ENCODE data around the gene ASIC1. TPM values are rescaled to one million over a fixed set of nuclear protein-coding genes. Genes with fewer than 3 reads are reported as not detected.

ASIC1 gene
- total RNA-seq, 1 experiment from 2014 or later, result 9.5 TPM

Other genes starting within 250 kb of the ASIC1 start
- 19.6 and 22.2 TPM in 2 replicates for gene NCKAP5L, start 229.2 kb upstream of the ASIC1 start, total RNA-seq (2014; rRNA removed; shearing (Covaris generic))
- 2.4 and 3.3 TPM in 2 replicates for gene BCDIN3D, start 214.5 kb upstream of the ASIC1 start, total RNA-seq (2014; rRNA removed; shearing (Covaris generic))
- not detected in 2 replicates for gene FAIM2, start 153.7 kb upstream of the ASIC1 start, total RNA-seq (2014; rRNA removed; shearing (Covaris generic))
- not detected in 2 replicates for gene AQP2, start 106.9 kb upstream of the ASIC1 start, total RNA-seq (2014; rRNA removed; shearing (Covaris generic))
- not detected in 2 replicates for gene AQP5, start 95.7 kb upstream of the ASIC1 start, total RNA-seq (2014; rRNA removed; shearing (Covaris generic))
- gene AQP6, start 84.6 kb upstream of the ASIC1 start, total RNA-seq (2014; rRNA removed; shearing (Covaris generic)), result not detected in 2 replicates
- gene RACGAP1, start 32.1 kb upstream of the ASIC1 start, total RNA-seq (2014; rRNA removed; shearing (Covaris generic)), result 138 and 155 TPM in 2 replicates
- gene SMARCD1, start 27.7 kb downstream of the ASIC1 start, total RNA-seq (2014; rRNA removed; shearing (Covaris generic)), result 121 and 161 TPM in 2 replicates
- 0.27 and 0.31 TPM in 2 replicates for gene GPD1, start 46.4 kb downstream of the ASIC1 start, total RNA-seq (2014; rRNA removed; shearing (Covaris generic))
- 58.9 and 119 TPM in 2 replicates for gene COX14, start 54.6 kb downstream of the ASIC1 start, total RNA-seq (2014; rRNA removed; shearing (Covaris generic))
- 15.5 and 21.6 TPM in 2 replicates for gene CERS5, start 109.8 kb downstream of the ASIC1 start, total RNA-seq (2014; rRNA removed; shearing (Covaris generic))
- 53.2 and 54.5 TPM in 2 replicates for gene LIMA1, start 225.9 kb downstream of the ASIC1 start, total RNA-seq (2014; rRNA removed; shearing (Covaris generic))